Suprapubic skin (tissue), 4 donors: ENCODE data around the gene SLC24A4. TPM values are rescaled to one million over a fixed set of nuclear protein-coding genes. Genes with fewer than 3 reads are reported as not detected.

ENCODE experiments used
- DNase-seq, 2 donors: peaks; one replicate each; pipeline ENCODE4 v3.0.0-alpha.2; 2019; ENCODE audit warnings: low spot score in 2 of 2
- H3K27ac ChIP-seq: fragments of 200-600 bp; sonication (generic); one replicate; pipeline ENCODE4 v1.5.1; 2019
- H3K27me3 ChIP-seq: fragments of 200-600 bp; sonication (generic); one replicate; pipeline ENCODE4 v1.5.1; 2019
- H3K36me3 ChIP-seq: fragments of 200-600 bp; sonication (generic); one replicate; pipeline ENCODE4 v1.5.1; 2019
- H3K4me1 ChIP-seq: fragments of 200-600 bp; sonication (generic); one replicate; pipeline ENCODE4 v1.5.1; 2019
- H3K4me3 ChIP-seq: fragments of 200-600 bp; sonication (generic); one replicate; pipeline ENCODE4 v1.5.1; 2019; ENCODE audit warnings: mild to moderate bottlenecking
- H3K9me3 ChIP-seq: fragments of 200-600 bp; sonication (generic); one replicate; pipeline ENCODE4 v1.5.1; 2019
- EP300 ChIP-seq: sonication (generic); formaldehyde crosslinking; IDR thresholded peaks from one replicate; pipeline ENCODE4 v1.6.1; 2017; ENCODE audit warnings: antibody characterized with exemption
- POLR2A ChIP-seq, 2 donors: fragments of 450-650 bp; IDR thresholded peaks; one replicate each; pipeline ENCODE4 v1.6.1; 2017; ENCODE audit warnings: antibody characterized with exemption in 2 of 2, mild to moderate bottlenecking in 2 of 2, moderate library complexity in 2 of 2
- POLR2AphosphoS5 ChIP-seq, 3 donors: sonication (generic); formaldehyde crosslinking; IDR thresholded peaks; one replicate each; pipeline ENCODE4 v1.6.1; 2017; ENCODE audit warnings: antibody characterized with exemption in 3 of 3
- WGBS: methylation state at CpG from one replicate; pipeline ENCODE4 v1.1.5; 2018; 5-methylcytosine and 5-hydroxymethylcytosine counted together
- total RNA-seq, 4 donors: library from RNA; depleted of rRNA; stranded (reverse); fragments of >200 nt; gene quantifications; one replicate each; pipeline ENCODE4 v1.1.0, GENCODE V29; 2016
- TF ChIP-seq, protein P1 (sequence below), 2 donors: fragments of 200-600 bp in 1 of 2; fragments of 450-650 bp in 1 of 2; sonication (generic) in 1 of 2; IDR thresholded peaks; one replicate each; pipeline ENCODE4 v1.5.1; 2016 to 2019; ENCODE audit warnings: antibody characterized with exemption in 2 of 2, mild to moderate bottlenecking in 1 of 2, moderate library complexity in 1 of 2

SLC24A4 gene
- total RNA-seq, 4 donors from 2014 or later: 0.11 to 0.57 (median 0.34) TPM

DNA sequence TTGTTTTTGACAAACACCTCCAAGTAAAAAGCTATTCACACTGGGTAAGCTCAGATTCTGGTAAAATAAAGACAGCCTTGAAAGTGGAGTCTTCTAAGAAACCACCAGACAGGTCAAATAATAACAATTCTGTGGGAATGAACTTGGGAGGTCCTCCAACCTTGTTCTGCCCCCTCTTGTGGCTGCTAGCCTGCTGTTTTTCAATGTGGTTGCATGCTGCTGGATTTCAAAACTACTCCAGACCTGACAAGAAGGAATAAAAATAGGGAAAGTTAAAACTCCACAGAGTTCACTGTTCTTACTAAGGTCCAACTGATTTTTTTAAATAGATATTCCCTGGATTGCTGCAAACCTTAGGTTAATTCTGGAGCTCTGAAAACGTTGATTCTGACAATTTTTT lies 158.4 kb downstream of the SLC24A4 start:
- Histone ChIP-seq H3K27ac (no peak overlapping the region), H3K4me1 (no peaks in the 10 kb centered on the region), H3K9me3 (no peaks in the 10 kb centered on the region), H3K27me3 (no peaks in the 10 kb centered on the region), H3K4me3 (no peak overlapping the region), H3K36me3 (no peaks in the 10 kb centered on the region)
- WGBS: 46% methylated on average over 1 of the region's 1 CpG
- no peak for TF ChIP-seq POLR2A (IDR thresholded peaks at IDR 0.05)
- TF ChIP-seq EP300: no peak
- TF ChIP-seq, protein P1, sequence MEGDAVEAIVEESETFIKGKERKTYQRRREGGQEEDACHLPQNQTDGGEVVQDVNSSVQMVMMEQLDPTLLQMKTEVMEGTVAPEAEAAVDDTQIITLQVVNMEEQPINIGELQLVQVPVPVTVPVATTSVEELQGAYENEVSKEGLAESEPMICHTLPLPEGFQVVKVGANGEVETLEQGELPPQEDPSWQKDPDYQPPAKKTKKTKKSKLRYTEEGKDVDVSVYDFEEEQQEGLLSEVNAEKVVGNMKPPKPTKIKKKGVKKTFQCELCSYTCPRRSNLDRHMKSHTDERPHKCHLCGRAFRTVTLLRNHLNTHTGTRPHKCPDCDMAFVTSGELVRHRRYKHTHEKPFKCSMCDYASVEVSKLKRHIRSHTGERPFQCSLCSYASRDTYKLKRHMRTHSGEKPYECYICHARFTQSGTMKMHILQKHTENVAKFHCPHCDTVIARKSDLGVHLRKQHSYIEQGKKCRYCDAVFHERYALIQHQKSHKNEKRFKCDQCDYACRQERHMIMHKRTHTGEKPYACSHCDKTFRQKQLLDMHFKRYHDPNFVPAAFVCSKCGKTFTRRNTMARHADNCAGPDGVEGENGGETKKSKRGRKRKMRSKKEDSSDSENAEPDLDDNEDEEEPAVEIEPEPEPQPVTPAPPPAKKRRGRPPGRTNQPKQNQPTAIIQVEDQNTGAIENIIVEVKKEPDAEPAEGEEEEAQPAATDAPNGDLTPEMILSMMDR (IDR thresholded peaks at IDR 0.05): no peak
- TF ChIP-seq POLR2AphosphoS5 (IDR thresholded peaks at IDR 0.05): no peak
- no peak for DNase-seq

DNA sequence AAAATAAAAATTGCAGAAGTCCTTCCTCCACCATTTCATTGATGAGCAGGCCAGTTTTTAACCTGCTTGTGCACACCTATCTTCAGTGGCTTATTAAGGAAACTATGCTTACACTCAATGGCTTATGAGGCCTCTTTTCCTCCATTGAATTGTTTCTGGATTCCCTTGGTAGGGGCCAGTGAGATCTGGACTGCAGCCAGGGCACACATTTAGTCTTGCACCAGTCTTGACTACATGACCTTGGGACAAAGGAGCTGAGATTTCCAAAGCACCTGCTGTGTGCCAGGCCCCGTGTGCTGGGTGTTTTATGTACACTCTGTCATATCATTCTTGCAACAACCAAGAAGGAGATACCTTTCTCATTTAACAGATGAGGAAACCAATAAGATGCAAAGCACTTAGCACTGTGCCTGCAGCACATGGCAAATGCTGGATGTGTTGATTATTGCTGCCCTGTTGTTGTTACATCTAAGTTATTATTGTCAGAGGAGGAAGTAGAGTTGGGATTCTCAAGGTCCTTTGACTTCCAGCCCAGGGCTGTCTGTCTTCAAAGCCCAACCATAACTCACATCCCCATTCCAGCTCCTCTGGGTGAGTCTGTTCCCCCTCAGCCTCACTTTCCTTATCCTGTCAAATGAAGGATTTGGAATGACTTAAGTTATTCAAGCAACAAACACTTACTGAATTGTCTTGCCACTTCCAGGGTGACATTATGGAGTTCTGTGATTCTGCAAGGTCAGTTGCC lies 159.0 kb downstream of the SLC24A4 start:
- H3K36me3 ChIP-seq: no peaks in the 10 kb centered on the region
- no peak for DNase-seq
- WGBS: 54% methylated on average over 1 of the region's 1 CpG
- no peak for TF ChIP-seq EP300
- TF ChIP-seq, protein P1 (IDR thresholded peaks at IDR 0.05): no peak
- TF ChIP-seq POLR2AphosphoS5 (IDR thresholded peaks at IDR 0.05): no peak
- no peak for TF ChIP-seq POLR2A (IDR thresholded peaks at IDR 0.05)
- no peak overlapping the region for H3K27ac ChIP-seq
- H3K4me3 ChIP-seq: no peak overlapping the region
- no peaks in the 10 kb centered on the region for H3K9me3 ChIP-seq
- H3K4me1 ChIP-seq: no peaks in the 10 kb centered on the region
- H3K27me3 ChIP-seq: no peaks in the 10 kb centered on the region

GRCh38 chr14:92482621-92483319 lies 159.8 kb downstream of the SLC24A4 start:
- H3K4me3 ChIP-seq: no peak overlapping the region
- no peak overlapping the region for H3K27ac ChIP-seq
- no peak for DNase-seq
- TF ChIP-seq EP300: no peak
- no peaks in the 10 kb centered on the region for H3K27me3 ChIP-seq
- no peaks in the 10 kb centered on the region for H3K9me3 ChIP-seq
- no peaks in the 10 kb centered on the region for H3K4me1 ChIP-seq
- no peaks in the 10 kb centered on the region for H3K36me3 ChIP-seq
- whole genome bisulfite sequencing: 98% methylated on average over 7 of the region's 9 CpGs

DNA sequence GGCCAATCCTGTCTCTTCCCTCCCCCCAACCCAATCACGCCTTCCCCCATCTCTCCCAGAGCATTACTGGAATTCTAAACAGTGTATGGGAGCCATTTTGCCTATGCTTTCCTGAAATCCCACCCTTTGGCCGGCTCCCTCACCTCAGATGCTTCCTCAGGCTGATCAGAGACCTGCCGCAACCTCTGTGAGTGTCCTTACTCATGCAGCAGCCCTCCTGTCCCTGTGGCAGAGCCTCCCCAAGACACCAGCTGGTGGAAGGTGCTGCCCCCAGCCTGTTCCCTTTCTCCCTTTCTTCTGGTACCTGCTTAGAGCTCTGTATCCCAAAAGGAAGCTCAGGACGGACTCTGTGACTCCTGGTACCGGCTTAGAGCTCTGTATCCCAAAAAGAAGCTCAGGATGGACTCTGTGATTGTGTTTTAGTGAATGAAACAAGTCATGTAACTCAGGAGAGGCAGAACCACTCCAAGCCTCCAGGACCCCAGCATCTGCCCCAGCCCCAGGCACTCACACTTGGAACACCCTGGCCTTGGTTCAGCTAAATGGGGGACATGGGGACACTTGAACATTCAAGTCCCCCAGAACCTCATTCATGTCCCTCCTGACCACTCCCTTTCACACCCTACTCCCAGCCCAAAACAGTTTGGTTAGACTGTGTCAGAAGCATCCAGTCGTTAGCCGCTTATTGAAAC lies 161.3 kb downstream of the SLC24A4 start:
- no peaks in the 10 kb centered on the region for H3K36me3 ChIP-seq
- no peak for DNase-seq
- 96% methylated on average over 7 of the region's 7 CpGs for WGBS
- no peak overlapping the region for H3K27ac ChIP-seq
- no peaks in the 10 kb centered on the region for H3K27me3 ChIP-seq
- TF ChIP-seq POLR2AphosphoS5 (IDR thresholded peaks at IDR 0.05) (no peak), EP300 (no peak), POLR2A (IDR thresholded peaks at IDR 0.05) (no peak)
- TF ChIP-seq, protein P1 (IDR thresholded peaks at IDR 0.05): no peak
- peaks cover under 1% of the 10 kb centered on the region for H3K4me1 ChIP-seq
- no peak overlapping the region for H3K4me3 ChIP-seq
- no peaks in the 10 kb centered on the region for H3K9me3 ChIP-seq

DNA sequence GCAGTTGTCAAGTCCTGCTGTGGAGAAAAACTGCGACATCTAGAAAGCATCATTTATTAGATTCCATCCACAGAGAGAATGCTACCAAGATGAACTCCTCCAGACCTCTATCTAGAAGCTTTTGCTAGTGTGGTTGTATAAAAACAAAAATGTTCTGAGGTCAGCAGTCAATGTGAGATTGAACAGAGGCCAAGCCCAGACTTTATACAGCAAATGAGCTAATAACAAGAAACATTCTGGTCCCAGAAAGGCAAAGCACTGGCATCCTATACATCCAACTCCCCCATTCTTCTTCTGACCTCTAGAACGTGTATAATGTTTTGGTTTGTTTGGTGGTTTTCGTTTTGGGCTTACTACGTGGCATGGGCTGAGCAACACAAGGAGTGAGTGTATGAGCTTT lies 163.9 kb downstream of the SLC24A4 start:
- TF ChIP-seq POLR2AphosphoS5 (IDR thresholded peaks at IDR 0.05) (no peak), POLR2A (IDR thresholded peaks at IDR 0.05) (no peak), EP300 (no peak)
- TF ChIP-seq, protein P1 (IDR thresholded peaks at IDR 0.05): no peak
- H3K9me3 ChIP-seq: no peaks in the 10 kb centered on the region
- no peaks in the 10 kb centered on the region for H3K27me3 ChIP-seq
- WGBS: 89% methylated on average over 4 of the region's 4 CpGs
- H3K4me3 ChIP-seq: no peak overlapping the region
- no peak overlapping the region for H3K27ac ChIP-seq
- no peak for DNase-seq
- peaks cover 3% of the 10 kb centered on the region for H3K4me1 ChIP-seq
- no peaks in the 10 kb centered on the region for H3K36me3 ChIP-seq
